ENCODE results near the gene ZNF587. TPM values are rescaled to one million over a fixed set of nuclear protein-coding genes. Genes with fewer than 3 reads are reported as not detected.
A peak's percentile ranks its signal among the peaks of the same experiment; 100 is the strongest.

ZNF587 gene
- total and polyA plus RNA-seq, 10 of the 15 experiments (the other 5 are each of a cell fraction or from before 2014, with no cell fraction given) = 1.9 to 27.8 (median 13.5) TPM

GRCh38 chr19:57814505-57815246, 35.0 kb upstream of the ZNF587 start, which contains the start of gene ZNF552 (continued):
- TF ChIP-seq SIX5 (IDR thresholded peaks at IDR 0.05; ENCODE audit: low read depth, low read length, severe bottlenecking) = peak; percentile 91
- TF ChIP-seq PAX8 (IDR thresholded peaks at IDR 0.05) = no peak
- peak; percentile 88 for TF ChIP-seq YY1 (IDR thresholded peaks at IDR 0.05; ENCODE audit: low read depth, low read length)
- TF ChIP-seq, protein P1, sequence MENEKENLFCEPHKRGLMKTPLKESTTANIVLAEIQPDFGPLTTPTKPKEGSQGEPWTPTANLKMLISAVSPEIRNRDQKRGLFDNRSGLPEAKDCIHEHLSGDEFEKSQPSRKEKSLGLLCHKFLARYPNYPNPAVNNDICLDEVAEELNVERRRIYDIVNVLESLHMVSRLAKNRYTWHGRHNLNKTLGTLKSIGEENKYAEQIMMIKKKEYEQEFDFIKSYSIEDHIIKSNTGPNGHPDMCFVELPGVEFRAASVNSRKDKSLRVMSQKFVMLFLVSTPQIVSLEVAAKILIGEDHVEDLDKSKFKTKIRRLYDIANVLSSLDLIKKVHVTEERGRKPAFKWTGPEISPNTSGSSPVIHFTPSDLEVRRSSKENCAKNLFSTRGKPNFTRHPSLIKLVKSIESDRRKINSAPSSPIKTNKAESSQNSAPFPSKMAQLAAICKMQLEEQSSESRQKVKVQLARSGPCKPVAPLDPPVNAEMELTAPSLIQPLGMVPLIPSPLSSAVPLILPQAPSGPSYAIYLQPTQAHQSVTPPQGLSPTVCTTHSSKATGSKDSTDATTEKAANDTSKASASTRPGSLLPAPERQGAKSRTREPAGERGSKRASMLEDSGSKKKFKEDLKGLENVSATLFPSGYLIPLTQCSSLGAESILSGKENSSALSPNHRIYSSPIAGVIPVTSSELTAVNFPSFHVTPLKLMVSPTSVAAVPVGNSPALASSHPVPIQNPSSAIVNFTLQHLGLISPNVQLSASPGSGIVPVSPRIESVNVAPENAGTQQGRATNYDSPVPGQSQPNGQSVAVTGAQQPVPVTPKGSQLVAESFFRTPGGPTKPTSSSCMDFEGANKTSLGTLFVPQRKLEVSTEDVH (IDR thresholded peaks at IDR 0.05; ENCODE audit: low read depth, partially characterized antibody) = no peak
- TF ChIP-seq, protein P2, sequence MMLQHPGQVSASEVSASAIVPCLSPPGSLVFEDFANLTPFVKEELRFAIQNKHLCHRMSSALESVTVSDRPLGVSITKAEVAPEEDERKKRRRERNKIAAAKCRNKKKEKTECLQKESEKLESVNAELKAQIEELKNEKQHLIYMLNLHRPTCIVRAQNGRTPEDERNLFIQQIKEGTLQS (IDR thresholded peaks at IDR 0.05; ENCODE audit: borderline replicate concordance, extremely low read depth, low read depth, low read length) = 0 out of 2 replicates have a peak, but pooled peaks have one; percentile 10
- TF ChIP-seq POU2F2 (IDR thresholded peaks at IDR 0.05; ENCODE audit: borderline replicate concordance, low read depth, low read length) = 0 out of 3 replicates have a peak, but pooled peaks have one; percentile 10
- peak; percentile 48 for TF ChIP-seq NRF1 (conservative IDR thresholded peaks at IDR 0.05; ENCODE audit: low read depth, low read length)
- peak; percentile 63 for TF ChIP-seq RELB (IDR thresholded peaks at IDR 0.05; ENCODE audit: low read depth)
- TF ChIP-seq IKZF1 (conservative IDR thresholded peaks at IDR 0.05) = peak; percentile 92
- TF ChIP-seq ZSCAN29 (IDR thresholded peaks at IDR 0.05) = no peak
- peak; percentile 66 for TF ChIP-seq LARP7 (IDR thresholded peaks at IDR 0.05)
- TF ChIP-seq SMAD1 (IDR thresholded peaks at IDR 0.05; ENCODE audit: low read depth, partially characterized antibody) = no peak
- no peak for TF ChIP-seq HDGF (IDR thresholded peaks at IDR 0.05)
- TF ChIP-seq PML (IDR thresholded peaks at IDR 0.05; ENCODE audit: low read length) = peak; percentile 64; the same call in 1 of the 2 replicates
- no peak for TF ChIP-seq SUPT20H (IDR thresholded peaks at IDR 0.05; ENCODE audit: borderline replicate concordance, control insufficient read depth, low read depth, low read length)
- TF ChIP-seq TARDBP (IDR thresholded peaks at IDR 0.05; ENCODE audit: borderline replicate concordance) = no peak; the same call in 1 of the 2 replicates
- no peak for TF ChIP-seq HDAC6 (IDR thresholded peaks at IDR 0.05; ENCODE audit: unreplicated experiment)
- no peak for TF ChIP-seq MYB (IDR thresholded peaks at IDR 0.05; ENCODE audit: borderline replicate concordance, low read depth, low read length)
- peak; percentile 71; the same call in 1 of the 2 replicates for TF ChIP-seq TAF1 (IDR thresholded peaks at IDR 0.05; ENCODE audit: borderline replicate concordance, low read depth, low read length)
- TF ChIP-seq TCF3 (IDR thresholded peaks at IDR 0.05; ENCODE audit: borderline replicate concordance, insufficient read depth, low read depth, low read length) = no peak
- peak; percentile 24 for TF ChIP-seq MEF2B (IDR thresholded peaks at IDR 0.05; ENCODE audit: partially characterized antibody, poor library complexity, severe bottlenecking)
- no peak for TF ChIP-seq YBX1 (IDR thresholded peaks at IDR 0.05)
- TF ChIP-seq RCOR1 (conservative IDR thresholded peaks at IDR 0.05; ENCODE audit: low read depth, low read length) = no peak
- no peak for TF ChIP-seq IRF4 (IDR thresholded peaks at IDR 0.05; ENCODE audit: low read depth, low read length)
- TF ChIP-seq BMI1 (IDR thresholded peaks at IDR 0.05; ENCODE audit: borderline replicate concordance) = no peak
- no peak for TF ChIP-seq RAD21 (IDR thresholded peaks at IDR 0.05; ENCODE audit: insufficient read depth, low read depth, low read length)
- no peak for TF ChIP-seq HDAC2 (IDR thresholded peaks at IDR 0.05)

Measured in GM12878 (cell line).